Amniotic stem cell (primary cell): Measurements from ENCODE around the gene NRXN3.

ENCODE experiments used
- DNase-seq: peaks from one replicate; lab custom pipeline; 2025; lab: John Stamatoyannopoulos, UW

NRXN3 gene

DNA sequence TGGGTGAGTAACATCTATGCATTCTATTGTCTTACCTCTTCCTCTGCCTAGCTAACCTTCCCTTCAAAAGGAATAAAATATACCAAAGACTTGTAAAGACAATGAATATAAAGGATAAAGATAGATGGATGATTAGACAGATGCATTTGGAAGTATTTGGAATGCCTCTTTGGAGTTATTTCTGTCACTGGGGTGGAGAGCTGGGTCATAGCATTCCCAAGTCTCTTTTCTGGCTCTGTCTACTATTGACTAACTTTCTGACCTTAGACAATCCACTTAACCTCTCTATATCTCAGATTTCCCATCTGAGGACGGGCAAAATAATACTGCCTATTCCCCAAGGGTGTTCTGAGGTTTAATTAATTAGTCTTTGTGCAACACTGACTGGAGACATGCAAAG, 1523.8 kb downstream of the NRXN3 start:
- no peak for DNase-seq

DNA sequence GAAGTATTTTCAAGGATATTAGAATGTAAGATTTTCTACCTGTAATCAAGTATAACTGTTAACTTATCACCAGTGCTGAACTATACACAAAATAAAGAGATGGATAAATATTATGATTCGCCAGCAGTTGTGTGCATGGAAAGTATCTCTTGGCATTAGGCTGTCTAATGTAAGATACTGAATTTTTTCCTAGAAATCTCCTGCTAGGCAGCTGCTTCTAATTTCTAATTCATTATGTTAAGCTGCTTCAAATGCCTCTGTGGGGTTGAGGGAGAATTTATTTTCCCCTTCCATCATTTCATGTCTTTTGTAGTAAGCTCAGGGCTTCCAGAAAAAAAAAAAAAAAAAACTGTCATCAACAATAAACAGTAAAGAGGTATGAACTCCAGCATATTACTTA, 1525.1 kb downstream of the NRXN3 start:
- no peak for DNase-seq

DNA sequence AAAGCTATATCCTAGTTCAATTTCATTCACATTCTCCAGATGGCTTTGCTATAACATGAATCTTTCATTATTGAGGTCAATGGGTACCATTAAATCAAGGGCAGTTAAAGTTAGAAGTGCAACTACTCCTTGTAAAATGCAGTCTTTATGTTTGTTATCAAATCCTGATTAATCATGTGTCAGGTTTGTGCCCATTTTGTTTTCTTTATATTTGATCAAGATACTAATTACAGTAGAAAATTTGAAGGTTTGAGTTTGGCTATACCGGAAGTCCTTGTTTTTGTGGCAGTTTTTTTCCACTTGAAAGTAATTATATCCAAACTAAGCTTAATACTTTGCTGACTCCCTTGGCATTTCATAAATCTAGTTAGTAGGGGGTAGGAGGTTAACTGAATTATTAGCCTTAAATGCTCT, 1528.1 kb downstream of the NRXN3 start:
- DNase-seq = no peak

DNA sequence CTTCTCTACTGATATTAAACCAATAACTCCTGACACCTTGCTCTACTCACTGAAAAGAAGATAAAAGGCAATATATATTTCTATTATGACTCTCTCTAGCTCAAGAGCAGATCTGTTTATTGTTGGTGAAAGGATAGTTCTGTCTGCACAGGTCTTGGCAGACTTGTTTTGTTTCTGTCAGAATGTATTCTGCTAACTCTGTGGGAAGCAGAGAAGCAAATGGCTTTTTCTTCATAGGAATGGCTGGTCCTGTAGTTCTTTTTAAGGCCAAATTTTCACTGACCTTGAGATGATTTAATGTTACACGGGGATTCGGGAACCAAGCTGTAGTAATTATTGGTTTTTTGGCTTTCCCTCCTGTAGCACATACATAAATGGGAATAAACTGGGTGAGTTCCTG, 1529.0 kb downstream of the NRXN3 start:
- DNase-seq = no peak

DNA sequence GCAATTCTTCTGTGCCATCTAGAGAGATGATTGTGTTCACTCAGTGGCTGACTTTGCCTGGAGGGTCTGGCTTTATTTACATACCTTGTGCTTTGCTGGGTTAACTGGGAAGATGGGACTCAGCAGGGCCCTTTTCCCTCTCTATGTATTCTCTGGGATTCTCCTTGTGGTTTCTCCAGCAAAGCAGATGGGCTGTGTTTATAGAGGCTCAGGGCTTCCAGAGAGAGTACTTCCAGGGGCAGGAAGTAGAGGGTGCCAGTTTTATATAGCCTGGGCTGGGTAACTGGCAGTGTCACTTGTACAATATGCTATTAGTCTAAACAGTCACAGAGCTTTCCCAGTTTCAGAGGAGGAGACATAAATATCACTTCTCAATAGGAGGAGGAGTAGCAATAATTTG, 1531.2 kb downstream of the NRXN3 start:
- DNase-seq = no peak

DNA sequence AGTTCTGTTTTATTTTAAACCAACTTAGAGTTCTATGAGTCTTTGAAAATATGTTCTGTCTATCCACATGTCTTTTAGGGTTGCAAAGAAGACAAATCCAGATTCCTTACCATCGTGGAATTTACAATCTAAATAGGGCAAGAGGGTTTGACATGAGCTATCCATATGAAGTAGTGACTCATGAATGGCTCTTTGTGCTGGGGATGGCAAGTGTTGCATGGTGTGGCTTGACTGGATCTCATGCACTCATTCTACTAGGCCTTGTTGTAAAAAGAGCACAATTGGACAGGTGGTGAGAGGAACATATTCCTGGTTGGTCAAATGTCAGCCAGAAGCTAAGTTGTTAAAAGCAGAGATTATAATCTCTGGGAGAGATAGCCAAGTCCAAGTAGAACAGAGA, 1532.0 kb downstream of the NRXN3 start:
- DNase-seq = no peak

DNA sequence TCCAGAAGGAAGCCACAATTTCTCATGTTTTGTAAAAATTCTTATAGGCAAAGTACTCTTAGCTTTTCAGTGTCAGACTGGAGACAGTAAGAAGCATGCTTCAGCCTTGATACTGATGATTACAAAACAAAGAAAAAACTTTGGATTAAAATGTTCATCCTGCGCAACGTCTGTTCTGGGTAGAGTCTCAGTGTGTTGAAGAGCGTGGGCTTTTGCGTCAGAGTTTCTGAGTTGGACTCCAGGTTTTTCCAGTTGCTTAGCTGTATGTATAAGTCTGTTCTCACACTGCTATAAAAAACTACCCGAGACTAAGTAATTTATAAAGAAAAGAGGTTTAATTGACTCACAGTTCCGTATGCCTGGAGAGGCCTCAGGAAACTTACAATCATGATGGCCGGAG, 1533.0 kb downstream of the NRXN3 start:
- DNase-seq = no peak

DNA sequence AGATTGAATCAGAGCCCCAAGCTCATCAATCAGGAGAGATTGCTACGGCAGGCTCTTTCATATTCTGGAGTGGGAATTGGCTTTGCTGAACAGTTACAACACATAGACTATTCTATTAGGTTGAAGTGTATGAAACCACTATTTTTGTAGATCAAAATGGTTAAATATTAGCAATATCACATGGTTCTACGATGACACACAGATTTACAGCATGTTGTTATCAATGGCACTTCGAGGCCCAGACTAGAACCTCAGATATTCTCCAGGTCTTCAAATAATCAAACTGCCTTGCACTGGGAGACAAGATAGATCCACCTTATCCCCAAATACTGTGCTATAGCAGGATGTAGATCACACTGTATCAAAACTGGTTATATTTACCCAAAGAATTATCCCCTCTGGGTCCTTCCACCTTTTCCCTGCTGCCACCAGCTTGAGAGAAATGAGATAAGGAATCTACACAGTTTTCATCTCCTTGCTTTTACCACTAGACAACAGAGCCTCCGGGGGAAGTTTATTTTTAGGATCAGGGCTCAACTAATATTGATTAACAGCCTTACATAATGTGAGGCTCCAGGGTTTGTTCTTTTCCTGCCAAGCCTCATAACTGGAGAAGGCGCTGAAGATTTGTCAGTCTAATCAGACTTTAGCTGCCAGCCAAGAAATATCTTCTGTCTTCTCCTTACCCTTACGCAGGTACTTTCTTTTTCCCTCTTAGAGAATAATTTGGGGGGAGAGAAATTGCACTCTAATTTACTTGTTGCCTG, 1534.1 kb downstream of the NRXN3 start:
- DNase-seq = no peak

DNA sequence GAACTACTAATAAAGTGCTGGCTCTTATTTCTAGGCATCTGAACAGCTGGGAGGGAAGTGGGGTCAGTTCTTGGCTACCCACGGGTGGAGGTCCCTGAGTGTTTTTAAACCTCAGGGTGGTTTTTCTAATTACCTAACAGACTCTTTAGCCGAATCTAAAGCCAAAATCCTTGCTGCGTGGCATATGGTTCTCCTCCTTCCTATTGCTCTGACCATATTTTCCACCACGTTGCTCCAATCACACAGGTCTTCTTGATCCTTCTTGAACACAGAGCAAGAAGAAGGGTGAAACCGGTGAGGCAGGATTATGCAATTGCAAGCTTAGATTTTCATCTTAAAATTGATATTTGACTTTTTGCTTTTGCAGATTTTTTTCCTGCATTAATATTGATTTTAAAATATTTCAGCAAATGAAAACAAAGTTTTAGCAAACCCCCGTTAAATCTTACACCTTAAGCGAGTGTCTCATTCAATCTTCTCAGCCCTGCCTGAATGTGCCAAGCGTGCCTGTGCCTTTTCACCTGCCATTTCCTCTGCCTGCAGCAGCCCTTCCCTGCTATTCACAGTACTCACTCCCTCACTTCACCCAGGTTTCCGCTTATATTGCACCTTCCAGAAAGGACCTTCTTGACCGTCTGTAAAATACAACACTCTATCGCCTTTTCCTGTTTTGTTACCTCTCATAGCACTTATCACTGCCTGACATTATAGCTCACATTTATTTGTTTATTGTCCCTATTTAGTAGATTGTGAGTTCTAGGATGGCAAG, 1535.1 kb downstream of the NRXN3 start:
- DNase-seq = no peak

DNA sequence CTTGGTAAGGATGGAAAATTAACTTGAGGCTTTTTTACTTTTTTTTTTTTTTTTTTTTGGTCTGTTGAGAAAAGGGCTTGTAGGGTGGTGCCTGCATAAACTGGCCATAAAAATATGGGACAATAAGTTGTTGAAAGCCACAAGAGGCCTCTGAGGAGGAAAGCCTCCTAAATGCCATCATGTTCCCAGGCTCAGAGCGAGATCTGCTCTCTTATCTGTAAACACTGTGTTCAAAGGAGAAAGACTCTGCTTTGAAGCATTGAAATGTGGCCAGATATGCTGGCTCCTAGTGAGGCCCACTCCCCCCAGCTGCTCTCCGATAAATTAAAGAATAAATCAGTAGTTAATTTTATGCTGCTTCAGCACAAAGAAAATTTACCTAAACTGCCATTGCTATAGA, 1536.2 kb downstream of the NRXN3 start:
- no peak for DNase-seq

DNA sequence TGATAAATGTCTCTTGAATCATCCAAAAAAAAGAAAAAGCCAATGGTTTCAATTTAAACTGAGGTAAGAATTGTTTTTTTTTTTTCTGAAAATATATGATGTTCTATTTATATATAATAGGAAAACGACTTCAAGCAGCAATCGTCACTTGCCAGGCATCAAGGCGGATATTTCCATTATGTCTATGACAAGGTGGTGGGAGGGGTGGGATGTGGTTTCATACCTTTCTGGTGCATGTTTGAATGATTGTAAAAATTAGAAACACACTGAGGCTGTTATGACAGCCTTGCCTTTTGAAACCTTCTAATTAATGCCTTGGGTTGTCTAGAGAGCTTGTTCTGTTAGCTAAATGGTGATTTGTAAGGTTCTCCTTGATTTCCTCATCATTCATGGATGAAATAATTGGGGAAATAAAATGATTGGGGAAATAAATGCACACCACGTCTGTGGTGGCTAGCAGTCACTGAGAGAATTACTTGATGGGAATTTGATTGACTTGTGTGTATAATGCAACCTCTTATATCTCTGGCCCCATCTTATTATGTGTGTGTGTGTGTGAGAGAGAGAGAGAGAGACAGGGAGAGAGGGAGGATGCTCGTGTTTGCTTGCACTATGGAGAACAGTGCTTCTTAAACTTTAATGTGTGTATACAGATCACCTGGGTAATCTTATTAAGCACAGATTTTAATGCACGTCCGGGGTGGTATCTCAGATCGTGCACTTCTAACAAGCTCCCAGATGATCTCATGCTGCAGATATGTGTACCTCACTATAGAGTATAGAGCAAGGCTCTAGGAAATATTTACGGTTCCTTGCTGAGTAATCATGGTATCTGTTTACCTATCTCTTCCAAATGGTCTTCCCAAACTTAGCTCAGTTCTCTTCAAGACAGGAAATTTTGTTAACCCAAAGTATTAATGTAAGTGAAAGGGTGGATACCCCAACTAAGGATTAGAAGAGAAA, 1538.5 kb downstream of the NRXN3 start:
- DNase-seq = no peak

DNA sequence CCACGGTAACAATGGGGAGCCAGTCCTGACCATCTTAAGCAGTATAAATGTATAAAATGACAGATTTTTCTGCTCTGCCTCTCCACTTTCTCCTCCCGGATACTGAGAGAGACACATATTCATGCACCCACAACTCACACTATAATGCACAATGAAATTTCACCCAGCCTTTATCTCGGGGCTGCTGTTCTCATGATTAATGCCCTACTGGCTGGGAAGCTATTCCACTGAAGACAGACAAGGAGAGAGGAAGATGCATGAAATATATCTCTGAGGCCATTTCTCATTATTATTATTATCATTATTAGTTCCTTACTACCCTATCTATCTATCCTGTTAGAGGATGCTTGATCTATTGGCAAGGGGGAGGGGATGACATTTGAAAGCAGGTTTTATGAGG, 1539.4 kb downstream of the NRXN3 start:
- DNase-seq = no peak

DNA sequence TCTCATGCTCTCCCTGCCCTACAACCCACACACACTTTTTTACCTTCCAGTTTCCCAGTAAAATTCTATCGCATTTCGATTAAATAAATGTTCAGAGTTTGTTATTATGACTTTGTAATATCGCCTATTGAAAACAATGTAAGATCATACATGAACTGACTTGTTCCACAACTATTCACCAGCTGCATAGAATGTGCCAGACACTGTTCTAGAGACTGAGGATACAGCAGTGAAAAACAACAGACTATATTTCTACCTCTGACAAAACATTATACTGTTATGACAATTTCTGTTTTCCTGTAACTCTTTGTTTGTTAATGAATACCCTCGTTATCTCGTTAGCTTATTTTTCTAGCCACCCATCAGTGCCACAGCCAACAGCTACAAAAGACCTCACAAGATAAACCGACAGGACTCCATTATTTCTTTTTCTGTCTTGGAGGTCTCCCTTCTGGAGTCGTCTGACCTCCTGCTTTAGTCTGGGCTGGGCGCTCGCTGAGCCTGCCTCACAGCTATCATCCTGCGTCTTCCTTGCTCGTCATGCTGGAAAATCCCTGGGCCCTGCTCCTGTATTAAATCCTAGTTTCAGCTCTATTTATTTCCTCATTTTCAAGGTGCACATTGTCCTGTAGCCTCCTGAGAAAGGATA, 1542.3 kb downstream of the NRXN3 start:
- DNase-seq = no peak

DNA sequence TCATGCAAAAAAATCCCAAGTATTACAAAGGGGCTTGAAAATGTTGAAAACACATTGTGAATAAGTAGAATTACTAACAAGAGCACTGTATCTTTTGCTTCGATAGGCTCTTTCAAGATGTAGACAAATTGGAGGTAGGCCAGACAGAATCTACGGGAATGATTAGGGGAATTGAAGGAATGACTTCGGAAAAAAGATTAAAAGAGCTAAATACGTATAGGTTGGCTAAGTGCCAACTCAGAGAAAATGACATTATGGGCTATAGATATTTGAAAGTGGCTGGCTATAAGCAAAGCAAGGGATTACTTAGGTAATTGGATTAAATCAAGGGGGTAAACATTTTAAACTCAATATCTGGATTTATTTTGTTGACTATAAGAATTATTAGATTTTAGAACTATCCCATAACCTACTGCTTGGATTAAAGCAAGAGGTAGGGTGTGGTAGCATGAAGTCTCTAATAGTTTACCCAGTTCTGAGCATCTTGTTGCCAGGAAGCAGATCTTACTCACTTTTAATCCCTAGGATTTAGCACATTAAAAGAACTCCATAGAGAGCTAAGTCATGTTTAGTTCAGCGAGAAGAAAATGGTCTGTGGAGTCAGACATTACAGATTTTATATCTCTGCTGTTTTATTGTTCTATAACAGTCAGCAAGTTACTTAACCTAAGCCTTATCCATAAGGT, 1551.4 kb downstream of the NRXN3 start:
- DNase-seq = no peak

DNA sequence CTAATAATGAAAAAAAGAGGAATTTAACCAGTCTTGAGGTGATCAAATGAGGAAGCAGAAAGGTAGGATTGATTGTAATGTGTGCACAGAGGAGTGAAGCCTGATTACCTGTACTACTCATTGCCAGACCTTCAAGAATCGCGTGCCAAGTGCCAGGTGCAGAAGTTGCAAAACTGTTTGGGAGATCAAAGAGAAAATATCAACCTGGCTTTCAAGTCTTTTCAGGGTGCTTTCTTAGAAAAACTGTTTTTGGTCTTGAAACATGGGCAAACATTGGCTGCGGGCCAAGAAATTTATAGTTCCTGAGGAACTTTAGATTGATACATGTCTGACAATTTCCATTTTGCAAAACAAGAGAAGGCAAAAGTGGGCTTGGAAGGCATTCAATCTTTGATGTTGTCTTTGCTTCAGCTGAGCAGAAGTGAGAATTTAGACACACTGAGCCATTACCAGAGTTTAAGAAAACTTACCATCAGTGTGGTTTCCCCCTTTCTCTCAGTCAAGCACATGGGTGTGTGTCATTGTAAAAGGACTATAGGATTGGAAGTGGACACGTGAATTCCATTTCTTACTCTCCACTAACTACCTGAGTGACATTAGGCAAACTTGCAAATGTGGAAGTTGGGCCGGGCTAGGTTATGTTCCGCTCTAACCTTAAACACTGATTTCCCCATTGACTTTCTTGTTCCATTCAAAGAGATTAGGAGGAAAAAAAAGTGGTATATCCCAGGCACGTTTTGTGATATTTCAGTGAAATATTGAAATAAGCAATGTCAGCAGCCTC, 1555.0 kb downstream of the NRXN3 start:
- DNase-seq = no peak

DNA sequence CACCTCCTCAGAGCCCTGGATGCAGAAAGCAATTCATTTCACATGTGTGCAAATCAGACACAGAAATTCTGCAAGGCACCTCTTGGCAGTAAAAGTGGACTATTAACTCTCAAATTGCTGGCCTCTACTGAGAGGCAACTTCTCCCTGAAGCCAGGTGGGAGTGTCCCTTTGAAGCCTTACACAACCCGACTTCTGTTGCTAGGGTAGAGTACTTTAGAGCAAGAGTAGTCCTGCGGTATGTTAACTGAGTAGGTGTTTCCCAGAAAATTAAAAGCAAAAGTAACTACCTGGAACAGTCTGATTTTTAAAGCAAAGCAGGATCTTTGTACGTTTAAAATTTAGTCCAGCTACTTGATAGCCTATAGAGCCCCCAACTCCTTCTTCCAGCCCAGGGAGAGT, 1557.7 kb downstream of the NRXN3 start:
- DNase-seq = no peak

DNA sequence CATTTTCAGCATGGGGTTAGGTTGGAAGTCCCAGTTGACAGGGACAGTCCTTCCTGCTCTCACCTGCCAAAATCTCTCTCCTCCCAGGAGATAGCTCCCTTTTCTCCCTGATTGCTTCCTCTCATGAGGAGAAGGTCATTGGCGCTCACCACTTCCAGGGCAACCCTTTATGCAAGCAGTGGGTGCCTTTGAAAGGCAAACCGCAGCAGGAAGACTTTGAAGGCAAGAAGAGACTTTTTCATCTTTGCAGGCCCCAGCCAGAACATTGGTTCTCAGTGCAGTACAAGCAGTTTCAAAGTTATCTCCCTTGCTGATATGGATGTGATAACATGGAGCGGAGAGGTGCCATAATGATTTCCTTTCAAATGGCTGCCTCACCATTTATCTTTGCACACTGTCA, 1558.2 kb downstream of the NRXN3 start:
- DNase-seq = no peak

DNA sequence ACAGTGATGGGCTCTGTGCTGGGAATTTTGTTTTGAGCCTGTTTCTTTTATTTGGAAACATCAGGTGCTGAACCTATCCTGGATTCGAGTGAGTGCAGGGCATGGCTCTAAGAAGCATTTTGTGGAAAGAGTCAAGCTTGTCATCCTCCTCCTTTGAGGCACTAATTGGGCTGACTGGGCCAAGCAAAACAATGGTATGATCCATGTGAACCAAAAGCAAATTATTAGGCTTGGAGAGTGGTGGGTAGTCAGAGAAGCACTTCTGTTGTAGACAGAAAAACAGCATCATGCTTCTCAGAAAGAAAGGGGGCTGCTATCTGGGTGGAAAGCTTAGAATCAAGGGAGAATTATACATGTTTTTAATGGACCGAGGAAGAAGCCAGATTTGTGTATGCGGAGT, 1559.6 kb downstream of the NRXN3 start:
- no peak for DNase-seq

DNA sequence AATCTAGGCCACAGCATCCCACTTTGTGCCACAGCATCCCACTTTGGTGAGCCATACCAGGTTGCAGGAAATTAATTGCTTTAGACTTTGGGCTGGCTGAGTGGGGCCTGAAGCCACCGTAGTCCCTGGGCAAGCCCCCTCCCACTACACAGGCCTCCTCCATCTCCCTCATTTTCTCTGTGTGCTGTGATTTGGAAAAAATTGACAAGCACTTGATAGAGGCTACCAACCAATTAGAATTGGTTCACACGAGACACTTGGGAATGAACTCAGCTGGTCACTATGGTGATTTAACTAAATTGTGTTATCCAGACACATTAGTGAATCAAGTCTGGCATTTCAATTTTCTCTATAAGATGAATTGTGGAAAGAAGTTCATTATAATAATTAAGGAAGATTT, 1560.0 kb downstream of the NRXN3 start:
- DNase-seq = no peak

DNA sequence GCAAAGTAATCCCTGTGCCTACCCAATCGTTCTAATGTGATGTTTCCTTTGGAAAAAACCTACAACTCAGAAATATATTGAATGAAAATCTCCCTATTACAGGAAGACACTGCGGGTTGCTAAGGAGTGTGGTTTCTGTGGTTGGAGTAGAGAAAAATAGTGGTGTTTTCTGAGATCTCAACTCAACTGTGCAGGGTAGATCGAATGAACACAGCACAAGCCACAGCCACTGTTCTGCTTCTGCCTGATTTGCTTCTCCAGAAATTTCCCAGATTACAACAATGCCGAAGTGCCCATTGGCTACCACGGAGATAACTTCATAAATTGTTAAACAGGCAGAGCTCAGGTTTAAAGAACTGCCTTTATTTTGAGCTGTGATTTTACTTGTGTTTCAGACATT, 1560.8 kb downstream of the NRXN3 start:
- no peak for DNase-seq
